NAMALWA (cell line): Measurements from ENCODE around the gene DCUN1D3.
"Not testable (repeated sequence)": the region's sequence is repeated elsewhere in the genome, so short reads cannot be mapped to it uniquely, and the experiment has no call there.

Experiments used
- DNase-seq: peaks from one replicate; pipeline ENCODE4 v3.0.0-alpha.2; 2015; ENCODE audit warnings: low spot score

Gene DCUN1D3

GRCh38 chr16:20887207-20887606 is 13.0 kb downstream of the DCUN1D3 start:
- DNase-seq = no peak

DNA sequence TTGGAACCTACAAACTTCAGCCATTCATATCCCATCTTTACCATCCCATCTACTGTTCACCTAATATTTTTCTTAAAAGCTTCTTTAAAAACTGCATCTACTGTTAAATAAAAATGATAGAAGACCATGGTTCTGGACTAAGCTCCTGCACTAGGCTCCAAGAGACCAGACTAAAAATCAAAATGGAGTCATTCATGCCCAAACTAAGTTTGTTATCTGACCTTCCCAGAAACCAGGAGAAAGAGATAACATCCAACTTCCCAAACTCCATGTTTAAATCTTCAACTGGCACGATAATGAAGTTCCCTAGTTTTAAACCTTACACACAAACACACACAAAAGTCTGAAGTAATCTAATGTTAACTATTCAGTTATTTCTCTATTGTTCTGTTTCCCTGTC is 13.8 kb downstream of the DCUN1D3 start:
- no peak for DNase-seq

- DNase-seq = no peak
These were observed 16.0 kb downstream of the DCUN1D3 start for GRCh38 chr16:20884240-20884556.

DNA sequence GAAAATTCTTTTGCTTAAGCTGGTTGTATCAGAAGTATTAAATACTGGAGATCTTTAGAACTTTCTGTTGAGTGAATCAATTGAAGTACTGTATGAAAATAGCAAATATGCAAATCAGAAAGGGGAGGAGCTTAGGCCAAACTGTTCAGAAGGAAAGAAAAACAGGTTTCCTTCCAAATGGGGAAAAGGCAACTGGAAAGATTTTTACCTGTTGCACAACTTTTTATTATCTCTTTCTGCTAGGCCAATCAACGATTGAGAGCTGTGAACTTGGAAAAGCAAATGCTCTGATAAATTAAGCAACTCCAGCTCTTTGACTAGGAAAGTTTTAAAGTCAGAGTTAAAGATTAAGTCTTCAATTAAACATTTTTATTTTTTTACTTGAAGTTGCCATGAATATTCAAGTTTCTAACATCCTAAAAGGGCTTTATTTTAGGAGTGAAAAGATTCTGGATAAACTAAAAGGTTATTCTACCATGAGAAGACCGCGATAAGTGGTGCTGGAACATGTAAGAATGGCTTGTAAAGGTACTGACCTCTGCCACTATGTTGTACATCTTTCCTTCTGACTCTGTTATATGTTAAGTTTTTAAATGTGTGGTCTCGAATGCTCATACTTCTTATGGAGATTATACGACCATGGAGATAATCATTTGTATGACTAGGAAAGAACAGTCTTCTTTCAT is 16.5 kb downstream of the DCUN1D3 start:
- DNase-seq = no peak

DNA sequence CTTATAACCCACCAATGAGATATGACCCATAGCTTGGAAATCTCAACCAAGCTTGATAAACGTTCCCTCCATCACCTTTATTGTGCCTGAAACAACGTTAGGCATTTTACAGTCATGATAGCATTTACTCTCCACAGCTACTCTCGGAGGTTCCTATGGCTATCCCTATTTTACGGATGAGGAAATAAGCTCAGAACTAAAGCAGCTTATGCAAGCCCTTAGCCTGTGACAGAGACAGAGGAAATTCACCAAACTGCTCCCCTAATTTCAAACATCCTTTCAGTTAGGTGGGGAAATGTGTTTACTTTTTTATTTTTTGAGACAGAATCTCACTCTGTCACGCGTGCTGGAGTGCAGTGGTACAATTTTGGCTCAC is 18.7 kb downstream of the DCUN1D3 start:
- no peak for DNase-seq

DNA sequence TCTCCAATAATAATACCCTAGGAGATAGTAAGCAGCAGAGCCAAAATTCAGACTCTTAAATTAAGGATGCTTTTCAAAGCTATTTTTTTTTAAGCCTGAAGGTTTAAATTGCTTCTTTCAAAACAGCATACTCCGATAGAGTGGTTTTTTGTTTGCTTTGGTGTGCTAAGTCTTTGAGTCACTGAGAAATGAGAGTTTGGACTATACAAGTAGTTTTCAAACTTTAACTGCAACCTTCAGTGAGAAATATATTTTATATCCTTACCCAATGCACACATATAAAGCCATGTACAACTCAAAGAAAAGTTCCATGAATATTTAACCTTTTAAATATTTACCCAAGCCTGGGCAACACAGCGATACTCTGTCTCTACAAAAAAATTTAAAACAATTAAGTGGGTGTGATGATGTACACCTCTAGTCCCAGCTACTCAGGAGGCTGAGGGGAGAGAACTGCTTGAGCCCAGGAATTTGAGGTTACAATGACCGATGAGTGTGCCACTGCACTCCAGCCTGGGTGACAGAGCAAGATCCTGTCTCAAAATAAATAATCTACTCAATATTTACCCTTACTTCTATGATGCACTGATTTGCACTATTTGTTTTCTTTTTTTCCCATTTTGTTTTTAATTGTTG is 19.2 kb downstream of the DCUN1D3 start:
- DNase-seq = no peak

DNA sequence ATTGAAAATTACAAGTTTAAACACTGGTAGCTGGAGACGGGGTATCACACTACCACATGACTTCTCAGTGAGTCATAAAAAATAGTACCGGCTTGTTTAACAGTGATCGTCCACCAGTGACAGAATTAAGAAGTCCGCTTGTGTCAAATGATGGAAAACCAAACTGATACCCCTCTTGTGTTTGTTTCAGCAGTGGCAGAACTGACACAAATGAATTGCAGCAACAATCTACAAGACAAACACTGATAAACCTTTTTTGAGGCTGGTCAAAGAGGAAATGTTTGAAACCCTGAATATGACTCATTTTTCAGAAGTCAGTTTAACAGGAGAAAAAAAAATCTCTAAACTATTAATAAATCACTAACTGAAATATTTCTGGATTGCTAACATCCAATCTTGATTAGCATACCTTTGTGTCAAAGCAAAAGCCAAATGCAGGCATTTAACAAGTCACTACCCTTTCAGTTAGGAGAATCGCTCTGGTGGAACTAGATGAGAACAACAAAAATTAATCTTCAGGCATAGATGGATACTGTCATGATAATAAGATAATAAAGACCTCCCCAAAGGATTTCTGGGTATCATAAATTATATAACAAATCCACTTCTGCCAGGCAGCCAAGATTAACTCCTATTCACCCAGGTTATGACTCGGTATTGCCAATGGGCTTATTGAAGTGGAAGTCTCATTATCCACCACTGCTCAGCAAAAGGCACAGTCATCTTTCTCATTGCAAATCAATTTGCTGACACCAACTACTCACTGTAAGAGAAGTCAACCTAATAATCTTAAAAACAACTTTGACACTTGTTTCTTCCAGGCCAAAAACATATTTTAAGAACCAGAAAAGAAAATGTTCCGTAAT is 20.8 kb downstream of the DCUN1D3 start:
- no peak for DNase-seq

- DNase-seq = no peak
These were observed 21.4 kb downstream of the DCUN1D3 start for GRCh38 chr16:20878682-20879147.

GRCh38 chr16:20875355-20875650 is 24.9 kb downstream of the DCUN1D3 start:
- DNase-seq = peak; percentile 3

GRCh38 chr16:20874088-20874581 is 26.0 kb downstream of the DCUN1D3 start:
- no peak for DNase-seq

- no peak for DNase-seq
These were observed 26.8 kb downstream of the DCUN1D3 start for GRCh38 chr16:20873331-20873730.

DNA sequence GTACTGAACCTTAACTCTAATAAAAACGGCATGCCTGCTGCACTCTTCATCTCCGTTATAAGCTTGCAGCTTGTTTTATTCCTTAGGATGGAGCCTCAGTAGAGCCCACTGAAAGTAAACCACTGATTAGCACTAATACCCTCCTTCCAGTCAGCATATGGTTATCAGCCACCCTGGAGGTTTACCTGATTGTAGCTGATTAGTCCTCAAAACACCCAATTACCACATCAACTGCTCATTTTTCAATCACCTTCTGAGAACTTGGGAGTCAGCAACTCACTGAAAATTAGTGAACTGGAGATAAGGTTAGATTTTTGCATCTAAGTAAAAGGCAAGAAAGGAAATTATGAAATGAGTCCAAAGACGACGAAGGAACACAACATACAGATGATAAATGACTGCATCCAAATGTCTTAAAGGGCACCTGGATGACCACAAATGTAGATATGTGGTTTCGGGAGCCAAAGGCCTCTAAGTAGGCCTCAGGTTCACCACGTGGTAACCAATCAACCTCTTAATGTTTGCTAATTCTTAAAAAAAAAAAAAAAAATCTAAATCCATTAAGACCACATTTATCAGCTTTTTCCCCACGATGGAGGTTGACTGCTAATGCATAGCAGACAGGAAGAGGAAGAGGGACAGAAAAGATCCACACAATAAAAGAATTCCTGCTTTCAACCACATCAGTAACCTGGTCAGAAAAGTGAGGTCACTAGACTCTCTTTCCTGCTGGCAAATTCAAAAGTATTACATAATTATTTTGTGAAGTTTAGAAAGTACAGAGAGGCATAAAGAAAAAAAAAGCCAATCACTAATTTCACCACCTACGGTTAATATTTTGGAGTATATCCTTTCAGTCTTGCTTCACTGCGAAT is 28.0 kb downstream of the DCUN1D3 start:
- no peak for DNase-seq

- no peak for DNase-seq
These were observed 28.9 kb downstream of the DCUN1D3 start for GRCh38 chr16:20871258-20871657.

DNA sequence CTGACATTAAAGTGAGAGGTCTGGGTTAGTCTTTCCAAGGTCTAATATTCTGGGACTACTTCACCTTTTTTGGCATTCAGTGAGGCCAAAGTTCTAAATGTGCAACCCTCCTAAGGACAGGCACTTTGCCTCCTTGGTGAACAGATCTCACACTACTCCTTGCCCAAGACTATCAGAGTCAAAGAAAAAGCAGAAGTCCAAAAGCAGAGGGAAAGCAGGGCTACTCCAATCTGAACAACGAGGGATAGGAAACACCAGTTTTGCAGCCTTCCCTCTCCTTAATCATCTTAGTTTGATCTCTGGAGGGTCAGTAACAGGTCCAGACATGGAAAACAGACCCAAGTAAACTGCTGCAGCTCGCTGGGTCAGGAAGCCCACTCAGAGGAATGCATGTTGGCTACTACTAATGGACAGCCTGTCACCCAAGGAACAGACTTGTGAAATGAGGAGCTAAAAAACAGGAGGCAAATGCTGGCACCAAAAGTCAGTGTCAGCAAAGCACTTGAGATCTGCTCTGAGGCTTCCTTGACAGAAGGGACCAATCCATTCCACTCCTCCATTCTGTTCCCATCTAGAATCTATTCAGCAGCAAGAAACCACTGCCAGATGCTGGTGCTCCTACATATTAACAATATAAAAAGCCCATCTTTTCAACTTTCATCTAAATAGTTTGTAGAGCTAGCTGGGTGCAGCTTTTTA is 29.9 kb downstream of the DCUN1D3 start:
- no peak for DNase-seq

DNA sequence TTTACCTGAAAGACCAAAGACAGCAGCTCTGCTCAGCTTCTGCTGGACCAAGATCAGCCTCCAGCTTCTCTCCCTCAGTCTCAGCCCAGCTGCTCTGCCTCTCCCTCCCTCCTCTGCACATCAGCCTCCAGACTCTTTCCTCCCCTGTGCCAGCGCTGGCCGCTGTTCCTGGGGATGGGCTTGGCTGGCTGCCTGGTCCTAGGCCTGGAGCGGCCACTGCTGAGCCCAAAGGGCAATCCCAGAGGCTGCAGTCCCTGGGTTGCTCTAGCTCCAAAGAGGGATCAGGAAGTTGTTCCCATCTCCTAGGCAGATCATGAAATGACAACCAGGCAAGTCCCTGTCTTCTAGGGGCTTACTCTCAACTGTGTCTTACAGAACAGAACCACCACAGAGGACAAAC is 31.3 kb downstream of the DCUN1D3 start:
- DNase-seq = no peak

DNA sequence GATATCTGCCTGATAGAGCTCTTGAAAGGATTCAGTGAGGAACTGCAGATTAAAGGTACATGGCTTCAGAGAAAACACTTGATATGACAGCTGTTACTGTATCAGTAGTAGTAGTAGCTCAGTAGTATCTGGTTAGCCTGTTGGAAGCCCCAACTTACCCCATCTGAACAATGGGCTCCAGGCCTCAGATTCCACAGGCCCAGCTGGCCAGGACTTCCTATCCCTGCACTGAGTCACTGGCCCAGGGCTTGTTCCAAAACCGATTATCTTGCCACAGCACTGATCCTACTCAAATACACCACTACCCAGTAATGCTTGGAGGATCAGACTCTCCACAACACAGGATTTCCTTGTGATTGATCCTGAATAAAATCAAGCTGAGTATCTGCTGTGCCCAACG is 32.6 kb downstream of the DCUN1D3 start:
- DNase-seq = no peak

- DNase-seq = no peak
These were observed 33.4 kb downstream of the DCUN1D3 start for GRCh38 chr16:20866801-20867200.

GRCh38 chr16:20866145-20866772 is 33.9 kb downstream of the DCUN1D3 start:
- DNase-seq = no peak

- no peak for DNase-seq
These were observed 34.6 kb downstream of the DCUN1D3 start for GRCh38 chr16:20865420-20866131.

DNA sequence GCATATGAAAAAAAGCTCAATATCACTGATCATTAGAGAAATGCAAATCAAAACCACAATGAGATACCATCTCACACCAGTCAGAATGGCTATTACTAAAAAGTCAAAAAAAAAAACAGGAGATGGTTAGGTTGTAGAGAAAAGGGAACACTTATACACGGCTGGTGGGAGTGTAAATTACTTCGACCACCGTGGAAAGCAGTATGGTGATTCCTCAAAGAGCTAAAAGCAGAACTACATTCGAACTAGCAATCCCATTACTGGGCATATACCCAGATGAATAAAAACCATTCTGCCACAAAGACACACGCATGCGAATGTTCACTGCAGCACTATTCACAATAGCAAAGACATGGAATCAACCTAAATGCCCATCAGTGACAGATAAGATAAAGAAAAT is 35.8 kb downstream of the DCUN1D3 start:
- DNase-seq = not testable (repeated sequence)
